Amniotic stem cell (primary cell): ENCODE measurements around the gene ZNF346.

Experiments used
- DNase-seq: peaks from one replicate; lab custom pipeline; 2025; lab: John Stamatoyannopoulos, UW

ZNF346 gene

DNA sequence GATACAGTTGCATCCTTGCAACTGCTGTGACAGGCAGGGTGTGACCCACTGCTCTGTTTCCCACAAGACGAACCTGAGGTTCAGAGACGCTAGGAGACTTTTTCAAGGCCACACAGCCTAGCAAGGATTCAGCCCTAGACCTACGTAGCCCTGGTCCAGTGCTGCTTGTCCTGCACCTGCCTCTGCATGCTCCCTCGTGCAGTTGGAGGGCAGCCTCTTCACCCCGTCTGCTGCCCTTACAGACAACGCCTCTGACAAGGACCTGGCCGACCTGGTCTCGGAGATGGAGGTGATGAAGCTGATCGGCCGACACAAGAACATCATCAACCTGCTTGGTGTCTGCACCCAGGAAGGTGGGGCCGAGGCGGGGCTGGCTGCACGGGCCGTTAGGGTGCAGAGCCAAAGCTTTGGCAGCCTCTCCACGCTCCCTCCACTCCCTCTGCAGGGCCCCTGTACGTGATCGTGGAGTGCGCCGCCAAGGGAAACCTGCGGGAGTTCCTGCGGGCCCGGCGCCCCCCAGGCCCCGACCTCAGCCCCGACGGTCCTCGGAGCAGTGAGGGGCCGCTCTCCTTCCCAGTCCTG, 72.7 kb downstream of the ZNF346 start:
- no peak for DNase-seq

- no peak for DNase-seq
These were observed 73.9 kb downstream of the ZNF346 start for GRCh38 chr5:177096162-177097015.

GRCh38 chr5:177097016-177097985, 74.8 kb downstream of the ZNF346 start:
- no peak for DNase-seq

DNA sequence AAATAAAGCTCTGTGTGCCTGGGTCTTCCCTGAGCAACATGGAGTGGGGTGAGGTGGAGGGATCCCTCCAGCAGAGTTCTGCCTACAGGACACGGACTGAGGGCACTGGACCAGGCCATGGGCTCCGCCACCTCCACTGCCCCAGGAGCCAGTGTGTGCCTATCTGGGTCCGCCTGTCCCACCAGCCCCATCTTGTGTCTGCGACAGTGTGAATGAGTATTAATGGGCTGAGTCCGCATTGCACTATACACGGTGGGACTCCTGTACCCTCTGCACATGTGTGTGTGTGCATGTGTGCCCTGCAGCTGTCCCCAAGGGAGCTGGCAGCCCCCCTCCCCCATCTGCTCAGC, 75.6 kb downstream of the ZNF346 start:
- DNase-seq: no peak

GRCh38 chr5:177098470-177099141, 76.1 kb downstream of the ZNF346 start:
- no peak for DNase-seq

DNA sequence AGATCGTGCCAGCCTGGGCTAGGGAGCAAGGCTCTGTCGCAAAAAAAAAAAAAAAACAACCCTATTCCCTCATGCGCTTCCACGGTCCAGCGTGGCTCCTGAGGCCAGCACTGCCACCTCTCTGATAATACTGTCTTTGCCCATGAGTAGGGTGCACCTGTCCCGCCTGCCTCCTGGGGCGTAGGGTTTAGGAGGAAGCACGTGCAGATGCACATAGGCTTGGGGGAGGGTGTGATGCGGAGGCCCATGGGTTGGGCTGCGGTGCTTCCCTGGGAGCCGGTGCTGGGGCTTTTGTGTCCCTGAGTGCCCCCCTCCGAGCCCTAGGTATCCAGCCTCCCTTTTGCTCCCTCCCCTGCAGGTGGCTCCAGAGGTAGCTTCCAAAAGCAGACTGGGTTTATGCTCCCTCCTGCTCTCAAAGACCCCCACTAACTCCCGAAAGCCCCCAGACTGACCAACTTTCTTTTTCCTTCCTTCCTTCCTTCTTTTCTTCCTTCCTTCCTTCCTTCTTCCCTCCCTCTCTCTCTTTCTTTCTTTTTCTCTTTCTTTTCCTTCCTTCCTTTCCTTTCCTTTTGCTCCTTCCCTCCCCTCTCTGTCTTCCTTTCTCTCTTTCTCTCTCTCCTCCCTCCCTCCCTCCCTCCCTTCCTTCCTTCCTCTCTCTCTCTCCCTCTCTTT, 77.1 kb downstream of the ZNF346 start:
- DNase-seq: no peak

- DNase-seq: no peak
These were observed 78.2 kb downstream of the ZNF346 start for GRCh38 chr5:177100714-177101121.

- no peak for DNase-seq
These were observed 81.2 kb downstream of the ZNF346 start for GRCh38 chr5:177103523-177104253.

- no peak for DNase-seq
These were observed 83.4 kb downstream of the ZNF346 start for GRCh38 chr5:177105691-177106476.

GRCh38 chr5:177107159-177107558, 84.7 kb downstream of the ZNF346 start:
- DNase-seq: no peak

- no peak for DNase-seq
These were observed 87.3 kb downstream of the ZNF346 start for GRCh38 chr5:177109810-177110209.

GRCh38 chr5:177111720-177112394, 89.4 kb downstream of the ZNF346 start:
- DNase-seq: no peak

DNA sequence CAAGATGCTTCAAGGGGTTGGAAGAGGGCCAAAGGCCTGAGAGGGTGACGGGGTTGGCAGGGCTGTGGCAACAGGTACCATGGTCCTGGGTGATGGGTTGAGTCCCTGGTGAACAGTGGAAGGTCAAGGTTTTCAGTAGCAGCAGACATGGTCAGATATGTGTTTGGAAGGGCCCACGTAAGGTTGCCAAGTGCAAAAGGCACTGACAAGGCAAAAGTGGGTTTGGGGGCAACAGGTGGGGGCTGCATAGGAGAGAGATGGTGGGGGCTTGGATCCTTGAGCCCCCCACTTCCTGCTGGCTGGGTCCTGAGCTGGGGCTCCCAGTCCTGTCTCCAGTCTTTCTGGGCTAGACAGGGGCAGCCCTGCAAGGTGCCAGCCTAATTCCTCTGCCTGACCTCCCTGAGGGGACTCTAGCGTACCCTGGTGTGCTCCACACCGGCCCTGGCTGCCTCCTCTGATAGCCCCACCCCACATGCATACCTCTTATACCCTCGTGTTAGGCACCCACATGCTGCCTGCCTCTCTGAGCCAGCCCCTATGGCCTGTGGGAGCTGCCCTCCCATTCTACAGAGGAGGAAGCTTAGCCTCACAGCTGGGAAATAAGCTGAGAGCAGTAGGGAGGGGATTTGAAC, 90.2 kb downstream of the ZNF346 start:
- no peak for DNase-seq

GRCh38 chr5:177113566-177114424, 91.3 kb downstream of the ZNF346 start:
- DNase-seq: no peak

GRCh38 chr5:177116631-177117373, 94.3 kb downstream of the ZNF346 start:
- no peak for DNase-seq

GRCh38 chr5:177117441-177118045, 95.0 kb downstream of the ZNF346 start:
- DNase-seq: no peak

GRCh38 chr5:177122566-177122965, 100.1 kb downstream of the ZNF346 start:
- no peak for DNase-seq
